Panc1 (cell line): ENCODE results near the gene KLHL8. TPM values are rescaled to one million over a fixed set of nuclear protein-coding genes. Genes with fewer than 3 reads are reported as not detected.

Experiments
- ATAC-seq: fragments of 200-7000 bp; cut with Tn5 transposase; 2 replicates; pipeline ENCODE4 v1.9.1; 2020; ENCODE audit warnings: mild to moderate bottlenecking, moderate library complexity
- BruUV-seq: library from RNA; stranded (reverse); fragments of 400-500 nt; replicated peaks from 2 replicates; lab custom pipeline; 2021; lab: Mats Ljungman, UMichigan
- CTCF ChIA-PET: fragments of 300-600 bp; sonication (Branson Sonifier 250); formaldehyde crosslinking; loops from one replicate; lab custom pipeline; 2022; ENCODE audit warnings: antibody characterized with exemption; lab: Charles Lee
- POLR2A ChIA-PET: fragments of 300-600 bp; sonication (Branson Sonifier 250); formaldehyde crosslinking; loops from one replicate; lab custom pipeline; 2022; ENCODE audit warnings: antibody characterized with exemption; lab: Charles Lee
- DNase-seq: peaks from one replicate; pipeline ENCODE4 v3.0.0-alpha.2; 2010; ENCODE audit warnings: low read depth, low spot score
- H3K27ac ChIP-seq: 2 replicates; pipeline ENCODE4 v1.5.1; 2011; ENCODE audit warnings: mild to moderate bottlenecking, low read length, inconsistent platforms
- H3K27me3 ChIP-seq: fragments of 200-500 bp; sonication (Bioruptor generic); 2 replicates; pipeline ENCODE4 v1.6.0; 2014; ENCODE audit warnings: low read length, inconsistent platforms; ENCODE audit not compliant: control insufficient read depth, insufficient read depth
- H3K36me3 ChIP-seq: fragments of 200-500 bp; sonication (Bioruptor generic); 2 replicates; pipeline ENCODE4 v1.5.1; 2014; ENCODE audit warnings: inconsistent platforms, mild to moderate bottlenecking, low read length, moderate library complexity; ENCODE audit not compliant: control insufficient read depth, insufficient read depth
- H3K4me1 ChIP-seq: 2 replicates; pipeline ENCODE4 v1.5.1; 2011; ENCODE audit warnings: inconsistent platforms, mild to moderate bottlenecking, low read length, moderate library complexity; ENCODE audit not compliant: control insufficient read depth, insufficient read depth
- H3K4me3 ChIP-seq, 2 experiments: 2 replicates each; pipeline ENCODE4 v1.5.1; 2011 to 2012; ENCODE audit warnings: low read depth in 2 of 2, low read length in 2 of 2, mild to moderate bottlenecking in 2 of 2, inconsistent platforms in 1 of 2, moderate library complexity in 1 of 2
- H3K9me3 ChIP-seq: fragments of 200-500 bp; sonication (Bioruptor generic); 2 replicates; pipeline ENCODE4 v1.5.1; 2014; ENCODE audit warnings: low read depth, mild to moderate bottlenecking, inconsistent platforms, low read length, moderate library complexity; ENCODE audit not compliant: control insufficient read depth, insufficient read depth
- POLR2AphosphoS5 ChIP-seq: IDR thresholded peaks from 2 replicates; pipeline ENCODE4 v1.6.1; 2012; ENCODE audit warnings: mild to moderate bottlenecking, low read depth, low read length, moderate library complexity
- SIN3A ChIP-seq: IDR thresholded peaks from 2 replicates; pipeline ENCODE4 v1.6.1; 2012; ENCODE audit warnings: low read depth, mild to moderate bottlenecking, low read length, moderate library complexity, borderline replicate concordance; ENCODE audit not compliant: insufficient read depth
- TCF7L2 ChIP-seq: IDR thresholded peaks from 2 replicates; pipeline ENCODE4 v1.6.1; 2011; ENCODE audit warnings: mild to moderate bottlenecking, low read depth, low read length, inconsistent platforms
- in situ Hi-C: cut with HindIII; loops from 2 replicates; pipeline ENCODE4 v1.10.0; 2016; ENCODE audit warnings: low sequenced_read_pairs, low pct_unique_long_range_greater_than_20kb
- intact Hi-C: fragments of 100-400 bp; cut with micrococcal nuclease; formaldehyde crosslinking; loops from one replicate; pipeline ENCODE4 v1.10.0; 2022; ENCODE audit not compliant: unreplicated experiment
- total RNA-seq: library from RNA; stranded (reverse); gene quantifications from one replicate; pipeline ENCODE4 v1.2.1, GENCODE V29; 2021; ENCODE audit not compliant: unreplicated experiment
- TF ChIP-seq, protein P1 (sequence below), 2 experiments: IDR thresholded peaks; 2 replicates each; pipeline ENCODE4 v1.6.1; 2011 to 2012; ENCODE audit warnings: low read depth in 2 of 2, control low read depth in 1 of 2, low read length in 1 of 2, mild to moderate bottlenecking in 1 of 2, moderate library complexity in 1 of 2; ENCODE audit not compliant: insufficient read depth in 1 of 2
- TF ChIP-seq, protein P2 (sequence below): fragments of 450-650 bp; IDR thresholded peaks from 2 replicates; pipeline ENCODE4 v1.5.1; 2017; ENCODE audit warnings: mild to moderate bottlenecking

Gene KLHL8
- total RNA-seq, 1 experiment from 2014 or later = 9.0 TPM

DNA sequence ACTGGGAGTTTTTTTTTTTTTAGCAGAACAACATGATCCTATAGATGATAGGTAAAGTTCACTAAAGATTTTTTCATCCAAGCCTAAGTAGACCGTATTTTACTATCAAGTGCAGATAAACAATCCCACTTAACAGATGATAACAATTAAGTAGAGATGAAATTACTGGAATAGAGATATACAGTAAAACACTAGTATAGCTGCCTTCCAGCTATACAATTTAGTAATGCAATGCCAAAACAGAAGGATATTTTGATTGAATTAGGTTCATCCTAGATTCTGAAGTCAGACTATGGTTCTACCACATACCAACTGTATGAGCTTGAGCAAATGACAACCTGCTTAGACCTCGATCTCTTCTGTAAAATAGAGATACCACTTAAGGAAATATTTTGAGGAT is 24.3 kb downstream of the KLHL8 start:
- in situ Hi-C loops = no loop called here

DNA sequence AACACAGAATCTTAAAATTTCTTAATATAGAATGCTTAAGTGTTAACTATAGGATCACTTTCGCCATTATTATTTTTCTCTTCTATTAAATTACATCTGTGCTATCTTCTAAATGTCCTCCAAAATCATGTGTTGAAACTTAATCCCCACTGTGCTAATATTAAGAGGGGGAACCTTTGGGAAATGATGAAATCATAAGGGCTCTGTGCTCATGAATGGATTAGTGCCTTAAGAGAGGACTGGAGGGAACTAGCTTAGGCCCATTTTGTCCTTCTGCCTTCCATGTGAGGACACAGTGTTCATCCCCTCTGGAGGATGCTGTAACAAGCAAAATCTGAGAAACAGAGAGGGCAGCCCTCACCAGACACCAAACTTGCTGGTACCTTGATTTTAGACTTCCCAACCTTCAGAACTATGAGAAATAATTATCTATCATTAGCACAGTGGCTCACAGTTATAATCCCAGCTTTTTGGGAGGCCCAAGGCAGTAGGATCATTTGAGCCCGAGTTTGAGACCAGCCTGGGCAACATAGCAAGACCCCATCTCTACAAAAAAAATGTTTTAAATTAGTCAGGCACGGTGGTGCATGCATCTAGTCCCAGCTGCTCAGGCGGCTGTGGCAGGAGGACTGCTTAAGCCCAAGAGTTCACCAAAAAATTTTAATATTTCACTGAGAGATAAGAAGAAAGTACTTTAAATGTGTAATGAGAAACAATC is 26.3 kb downstream of the KLHL8 start:
- no peak overlapping the region for H3K4me3 ChIP-seq
- POLR2A ChIA-PET = no interaction called here
- DNase-seq (no peak), ATAC-seq (no peak)
- intact Hi-C loops = no loop called here
- no peaks in the 10 kb centered on the region for H3K9me3 ChIP-seq
- in situ Hi-C loops = no loop called here
- CTCF ChIA-PET = no interaction called here
- H3K4me1 ChIP-seq = no peaks in the 10 kb centered on the region
- no peak overlapping the region for H3K27ac ChIP-seq
- no TSS peak for BruUV-seq
- no peak for TF ChIP-seq SIN3A
- TF ChIP-seq, protein P1, sequence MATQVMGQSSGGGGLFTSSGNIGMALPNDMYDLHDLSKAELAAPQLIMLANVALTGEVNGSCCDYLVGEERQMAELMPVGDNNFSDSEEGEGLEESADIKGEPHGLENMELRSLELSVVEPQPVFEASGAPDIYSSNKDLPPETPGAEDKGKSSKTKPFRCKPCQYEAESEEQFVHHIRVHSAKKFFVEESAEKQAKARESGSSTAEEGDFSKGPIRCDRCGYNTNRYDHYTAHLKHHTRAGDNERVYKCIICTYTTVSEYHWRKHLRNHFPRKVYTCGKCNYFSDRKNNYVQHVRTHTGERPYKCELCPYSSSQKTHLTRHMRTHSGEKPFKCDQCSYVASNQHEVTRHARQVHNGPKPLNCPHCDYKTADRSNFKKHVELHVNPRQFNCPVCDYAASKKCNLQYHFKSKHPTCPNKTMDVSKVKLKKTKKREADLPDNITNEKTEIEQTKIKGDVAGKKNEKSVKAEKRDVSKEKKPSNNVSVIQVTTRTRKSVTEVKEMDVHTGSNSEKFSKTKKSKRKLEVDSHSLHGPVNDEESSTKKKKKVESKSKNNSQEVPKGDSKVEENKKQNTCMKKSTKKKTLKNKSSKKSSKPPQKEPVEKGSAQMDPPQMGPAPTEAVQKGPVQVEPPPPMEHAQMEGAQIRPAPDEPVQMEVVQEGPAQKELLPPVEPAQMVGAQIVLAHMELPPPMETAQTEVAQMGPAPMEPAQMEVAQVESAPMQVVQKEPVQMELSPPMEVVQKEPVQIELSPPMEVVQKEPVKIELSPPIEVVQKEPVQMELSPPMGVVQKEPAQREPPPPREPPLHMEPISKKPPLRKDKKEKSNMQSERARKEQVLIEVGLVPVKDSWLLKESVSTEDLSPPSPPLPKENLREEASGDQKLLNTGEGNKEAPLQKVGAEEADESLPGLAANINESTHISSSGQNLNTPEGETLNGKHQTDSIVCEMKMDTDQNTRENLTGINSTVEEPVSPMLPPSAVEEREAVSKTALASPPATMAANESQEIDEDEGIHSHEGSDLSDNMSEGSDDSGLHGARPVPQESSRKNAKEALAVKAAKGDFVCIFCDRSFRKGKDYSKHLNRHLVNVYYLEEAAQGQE (IDR thresholded peaks at IDR 0.05; ENCODE audit: insufficient read depth in 1 of 2, low read depth in 2 of 2, low read length in 1 of 2) = no peak
- no peak for TF ChIP-seq POLR2AphosphoS5
- TF ChIP-seq TCF7L2 = no peak
- TF ChIP-seq, protein P2, sequence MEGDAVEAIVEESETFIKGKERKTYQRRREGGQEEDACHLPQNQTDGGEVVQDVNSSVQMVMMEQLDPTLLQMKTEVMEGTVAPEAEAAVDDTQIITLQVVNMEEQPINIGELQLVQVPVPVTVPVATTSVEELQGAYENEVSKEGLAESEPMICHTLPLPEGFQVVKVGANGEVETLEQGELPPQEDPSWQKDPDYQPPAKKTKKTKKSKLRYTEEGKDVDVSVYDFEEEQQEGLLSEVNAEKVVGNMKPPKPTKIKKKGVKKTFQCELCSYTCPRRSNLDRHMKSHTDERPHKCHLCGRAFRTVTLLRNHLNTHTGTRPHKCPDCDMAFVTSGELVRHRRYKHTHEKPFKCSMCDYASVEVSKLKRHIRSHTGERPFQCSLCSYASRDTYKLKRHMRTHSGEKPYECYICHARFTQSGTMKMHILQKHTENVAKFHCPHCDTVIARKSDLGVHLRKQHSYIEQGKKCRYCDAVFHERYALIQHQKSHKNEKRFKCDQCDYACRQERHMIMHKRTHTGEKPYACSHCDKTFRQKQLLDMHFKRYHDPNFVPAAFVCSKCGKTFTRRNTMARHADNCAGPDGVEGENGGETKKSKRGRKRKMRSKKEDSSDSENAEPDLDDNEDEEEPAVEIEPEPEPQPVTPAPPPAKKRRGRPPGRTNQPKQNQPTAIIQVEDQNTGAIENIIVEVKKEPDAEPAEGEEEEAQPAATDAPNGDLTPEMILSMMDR = no peak
- H3K36me3 ChIP-seq = no peaks in the 10 kb centered on the region
- no peaks in the 10 kb centered on the region for H3K27me3 ChIP-seq

More for the DNA sequence above, 24.3 kb downstream of the KLHL8 start:
- ChIA-PET CTCF (no interaction called here), POLR2A (no interaction called here)
- H3K27me3 ChIP-seq = no peaks in the 10 kb centered on the region
- intact Hi-C loops = no loop called here
- BruUV-seq = no TSS peak
- ATAC-seq (no peak), DNase-seq (no peak)
- no peaks in the 10 kb centered on the region for H3K9me3 ChIP-seq
- no peak overlapping the region for H3K27ac ChIP-seq
- no peak overlapping the region for H3K4me3 ChIP-seq
- no peaks in the 10 kb centered on the region for H3K4me1 ChIP-seq
- TF ChIP-seq SIN3A = no peak
- no peak for TF ChIP-seq TCF7L2
- H3K36me3 ChIP-seq = no peaks in the 10 kb centered on the region
